Sigmoid colon (tissue), 4 donors: ENCODE measurements around the gene COL25A1.

Source experiments
- EP300 ChIP-seq, 4 donors: sonication (generic); formaldehyde crosslinking; IDR thresholded peaks; one replicate each; pipeline ENCODE4 v1.6.1; 2017; ENCODE audit warnings: antibody characterized with exemption in 4 of 4
- POLR2A ChIP-seq, 2 donors: fragments of 450-650 bp; IDR thresholded peaks; one replicate each; pipeline ENCODE4 v1.6.1; 2016; ENCODE audit warnings: antibody characterized with exemption in 2 of 2, mild to moderate bottlenecking in 2 of 2, moderate library complexity in 2 of 2
- TF ChIP-seq, protein P1 (sequence below), 4 experiments: fragments of 450-650 bp in 3 of 4; fragments of 200-600 bp in 1 of 4; IDR thresholded peaks; one replicate each; pipeline ENCODE4 v1.5.1; 2016 to 2019; ENCODE audit warnings: antibody characterized with exemption in 4 of 4, mild to moderate bottlenecking in 3 of 4, moderate library complexity in 2 of 4

DNA sequence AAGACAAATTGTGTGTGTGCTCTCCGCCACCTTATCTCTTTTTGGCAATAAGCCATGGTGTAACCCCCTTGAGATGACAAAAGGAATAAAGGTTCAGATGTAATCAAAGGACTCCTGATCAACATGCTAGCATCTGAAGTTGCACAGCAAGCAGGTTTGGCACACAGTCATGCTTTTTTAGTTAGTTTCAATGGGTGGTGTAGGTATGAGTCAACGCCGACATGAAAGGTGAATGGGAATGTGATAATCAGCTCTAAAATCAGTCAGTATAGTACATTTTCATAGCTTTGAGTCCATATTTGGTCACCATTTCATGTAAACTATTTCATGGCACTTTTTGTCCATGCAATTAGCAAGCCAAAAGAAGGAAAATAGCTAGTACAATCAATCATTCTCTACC, 489.2 kb downstream of the COL25A1 start:
- TF ChIP-seq, protein P1, sequence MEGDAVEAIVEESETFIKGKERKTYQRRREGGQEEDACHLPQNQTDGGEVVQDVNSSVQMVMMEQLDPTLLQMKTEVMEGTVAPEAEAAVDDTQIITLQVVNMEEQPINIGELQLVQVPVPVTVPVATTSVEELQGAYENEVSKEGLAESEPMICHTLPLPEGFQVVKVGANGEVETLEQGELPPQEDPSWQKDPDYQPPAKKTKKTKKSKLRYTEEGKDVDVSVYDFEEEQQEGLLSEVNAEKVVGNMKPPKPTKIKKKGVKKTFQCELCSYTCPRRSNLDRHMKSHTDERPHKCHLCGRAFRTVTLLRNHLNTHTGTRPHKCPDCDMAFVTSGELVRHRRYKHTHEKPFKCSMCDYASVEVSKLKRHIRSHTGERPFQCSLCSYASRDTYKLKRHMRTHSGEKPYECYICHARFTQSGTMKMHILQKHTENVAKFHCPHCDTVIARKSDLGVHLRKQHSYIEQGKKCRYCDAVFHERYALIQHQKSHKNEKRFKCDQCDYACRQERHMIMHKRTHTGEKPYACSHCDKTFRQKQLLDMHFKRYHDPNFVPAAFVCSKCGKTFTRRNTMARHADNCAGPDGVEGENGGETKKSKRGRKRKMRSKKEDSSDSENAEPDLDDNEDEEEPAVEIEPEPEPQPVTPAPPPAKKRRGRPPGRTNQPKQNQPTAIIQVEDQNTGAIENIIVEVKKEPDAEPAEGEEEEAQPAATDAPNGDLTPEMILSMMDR (IDR thresholded peaks at IDR 0.05), result no peak
- TF ChIP-seq POLR2A (IDR thresholded peaks at IDR 0.05) (no peak), EP300 (IDR thresholded peaks at IDR 0.05) (no peak)
